SK-N-MC (cell line): Measurements from ENCODE around the gene FOXF1.

Experiments
- EZH2 ChIP-seq: fragments of 200-600 bp; sonication (generic); IDR thresholded peaks from one replicate; pipeline ENCODE4 v1.6.1; 2017; ENCODE audit warnings: antibody characterized with exemption
- FOXP2 ChIP-seq: optimal IDR thresholded peaks from 2 replicates; pipeline ENCODE3; 2011; ENCODE audit warnings: mild to moderate bottlenecking, moderate library complexity; ENCODE audit not compliant: insufficient read depth; ENCODE audit errors: extremely low read length, control extremely low read depth
- POLR2AphosphoS5 ChIP-seq: IDR thresholded peaks from 2 replicates; pipeline ENCODE4 v1.6.1; 2012; ENCODE audit warnings: mild to moderate bottlenecking, low read depth, low read length, borderline replicate concordance

DNA sequence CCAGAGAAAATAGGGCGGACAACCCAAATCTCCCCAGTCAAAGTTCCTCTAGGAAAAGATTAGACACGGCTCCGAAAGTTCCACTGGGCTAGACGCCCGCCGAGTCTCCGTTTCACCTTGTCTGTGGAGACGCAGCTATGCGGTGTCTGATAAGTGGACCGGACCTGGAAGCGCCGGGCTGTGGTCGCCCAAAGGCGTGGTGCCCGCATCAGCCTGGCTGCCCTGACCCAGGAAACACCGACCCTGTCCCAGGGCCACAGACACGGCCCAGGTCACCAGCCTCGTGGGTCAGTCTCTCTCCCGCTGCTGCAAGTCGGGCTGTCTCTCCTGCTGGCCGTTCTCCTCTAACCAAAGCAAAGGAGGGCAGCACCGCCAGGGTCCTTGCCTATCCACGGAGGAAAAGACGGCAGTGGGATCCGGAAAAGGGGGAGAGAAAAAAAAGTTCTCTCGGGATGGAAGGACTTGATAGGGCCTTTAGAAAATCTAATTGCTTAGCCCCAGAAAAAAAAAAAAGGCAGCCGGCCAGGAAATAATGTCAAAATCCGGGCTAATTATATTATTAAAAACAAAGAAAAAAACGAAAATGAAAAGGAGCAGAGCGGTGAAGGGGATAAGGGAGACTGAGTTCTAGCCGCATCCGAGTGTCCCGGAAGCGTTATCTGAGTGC lies 13.9 kb upstream of the FOXF1 start:
- TF ChIP-seq POLR2AphosphoS5 (no peak), EZH2 (peak; percentile 62), FOXP2 (no peak)
